Astrocyte of the cerebellum (primary cell): ENCODE data around the gene MGAT2.

Source experiments
- DNase-seq: peaks from one replicate; pipeline ENCODE4 v3.0.0-alpha.2; 2011; ENCODE audit warnings: low read depth
- H3K4me3 ChIP-seq: 2 replicates; pipeline ENCODE4 v1.5.1; 2011; ENCODE audit warnings: mild to moderate bottlenecking, low read depth, low read length, moderate library complexity
- in situ Hi-C: cut with HindIII; loops from 2 replicates; pipeline ENCODE4 v1.10.0; 2017; ENCODE audit warnings: low sequenced_read_pairs
- TF ChIP-seq, protein P1 (sequence below): IDR thresholded peaks from 2 replicates; pipeline ENCODE4 v1.5.1; 2012; ENCODE audit warnings: low read length, low read depth, moderate library complexity, mild to moderate bottlenecking; ENCODE audit errors: missing control alignments

MGAT2 gene

DNA sequence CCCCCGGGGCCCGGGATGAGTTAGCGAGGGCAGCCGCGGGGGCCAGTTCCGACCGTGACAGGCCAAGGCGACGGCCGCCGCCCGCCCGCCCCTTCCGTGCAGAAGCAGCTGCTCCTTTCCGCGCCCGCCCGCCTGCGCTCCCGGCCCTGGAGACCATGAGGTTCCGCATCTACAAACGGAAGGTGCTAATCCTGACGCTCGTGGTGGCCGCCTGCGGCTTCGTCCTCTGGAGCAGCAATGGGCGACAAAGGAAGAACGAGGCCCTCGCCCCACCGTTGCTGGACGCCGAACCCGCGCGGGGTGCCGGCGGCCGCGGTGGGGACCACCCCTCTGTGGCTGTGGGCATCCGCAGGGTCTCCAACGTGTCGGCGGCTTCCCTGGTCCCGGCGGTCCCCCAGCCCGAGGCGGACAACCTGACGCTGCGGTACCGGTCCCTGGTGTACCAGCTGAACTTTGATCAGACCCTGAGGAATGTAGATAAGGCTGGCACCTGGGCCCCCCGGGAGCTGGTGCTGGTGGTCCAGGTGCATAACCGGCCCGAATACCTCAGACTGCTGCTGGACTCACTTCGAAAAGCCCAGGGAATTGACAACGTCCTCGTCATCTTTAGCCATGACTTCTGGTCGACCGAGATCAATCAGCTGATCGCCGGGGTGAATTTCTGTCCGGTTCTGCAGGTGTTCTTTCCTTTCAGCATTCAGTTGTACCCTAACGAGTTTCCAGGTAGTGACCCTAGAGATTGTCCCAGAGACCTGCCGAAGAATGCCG lies 699 bp downstream of the MGAT2 start:
- in situ Hi-C loops = no loop called here
- peak; percentile 24 for DNase-seq
- peak overlapping the region; percentile 80 for H3K4me3 ChIP-seq

DNA sequence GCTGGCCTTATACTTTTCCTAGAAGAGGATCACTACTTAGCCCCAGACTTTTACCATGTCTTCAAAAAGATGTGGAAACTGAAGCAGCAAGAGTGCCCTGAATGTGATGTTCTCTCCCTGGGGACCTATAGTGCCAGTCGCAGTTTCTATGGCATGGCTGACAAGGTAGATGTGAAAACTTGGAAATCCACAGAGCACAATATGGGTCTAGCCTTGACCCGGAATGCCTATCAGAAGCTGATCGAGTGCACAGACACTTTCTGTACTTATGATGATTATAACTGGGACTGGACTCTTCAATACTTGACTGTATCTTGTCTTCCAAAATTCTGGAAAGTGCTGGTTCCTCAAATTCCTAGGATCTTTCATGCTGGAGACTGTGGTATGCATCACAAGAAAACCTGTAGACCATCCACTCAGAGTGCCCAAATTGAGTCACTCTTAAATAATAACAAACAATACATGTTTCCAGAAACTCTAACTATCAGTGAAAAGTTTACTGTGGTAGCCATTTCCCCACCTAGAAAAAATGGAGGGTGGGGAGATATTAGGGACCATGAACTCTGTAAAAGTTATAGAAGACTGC lies 1.5 kb downstream of the MGAT2 start:
- peak overlapping the region; percentile 80 for H3K4me3 ChIP-seq
- no peak for DNase-seq
- in situ Hi-C loops = no loop called here
- TF ChIP-seq, protein P1, sequence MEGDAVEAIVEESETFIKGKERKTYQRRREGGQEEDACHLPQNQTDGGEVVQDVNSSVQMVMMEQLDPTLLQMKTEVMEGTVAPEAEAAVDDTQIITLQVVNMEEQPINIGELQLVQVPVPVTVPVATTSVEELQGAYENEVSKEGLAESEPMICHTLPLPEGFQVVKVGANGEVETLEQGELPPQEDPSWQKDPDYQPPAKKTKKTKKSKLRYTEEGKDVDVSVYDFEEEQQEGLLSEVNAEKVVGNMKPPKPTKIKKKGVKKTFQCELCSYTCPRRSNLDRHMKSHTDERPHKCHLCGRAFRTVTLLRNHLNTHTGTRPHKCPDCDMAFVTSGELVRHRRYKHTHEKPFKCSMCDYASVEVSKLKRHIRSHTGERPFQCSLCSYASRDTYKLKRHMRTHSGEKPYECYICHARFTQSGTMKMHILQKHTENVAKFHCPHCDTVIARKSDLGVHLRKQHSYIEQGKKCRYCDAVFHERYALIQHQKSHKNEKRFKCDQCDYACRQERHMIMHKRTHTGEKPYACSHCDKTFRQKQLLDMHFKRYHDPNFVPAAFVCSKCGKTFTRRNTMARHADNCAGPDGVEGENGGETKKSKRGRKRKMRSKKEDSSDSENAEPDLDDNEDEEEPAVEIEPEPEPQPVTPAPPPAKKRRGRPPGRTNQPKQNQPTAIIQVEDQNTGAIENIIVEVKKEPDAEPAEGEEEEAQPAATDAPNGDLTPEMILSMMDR = no peak

More for the DNA sequence above, 699 bp downstream of the MGAT2 start:
- TF ChIP-seq, protein P1 = no peak

DNA sequence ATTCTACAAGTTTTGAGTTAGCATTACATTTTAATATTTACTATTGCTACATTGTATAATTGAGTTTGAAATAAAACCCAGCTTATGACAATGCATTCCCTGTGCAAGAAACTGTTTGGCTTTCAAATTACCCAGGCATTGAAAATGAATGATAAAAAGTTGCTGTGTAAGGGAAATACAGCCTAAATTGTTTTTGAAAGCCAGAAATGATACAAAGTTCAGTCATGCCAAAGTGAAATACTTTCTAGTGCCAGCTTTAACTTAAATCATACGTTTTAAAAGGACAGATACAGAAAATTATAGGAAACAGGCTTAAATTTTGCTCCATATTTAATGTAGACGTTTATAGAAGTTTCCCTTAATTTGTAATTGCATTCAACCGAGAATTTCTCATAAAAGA lies 2.8 kb downstream of the MGAT2 start:
- TF ChIP-seq, protein P1 = no peak
- H3K4me3 ChIP-seq = no peak overlapping the region
- no peak for DNase-seq
- in situ Hi-C loops = no loop called here

DNA sequence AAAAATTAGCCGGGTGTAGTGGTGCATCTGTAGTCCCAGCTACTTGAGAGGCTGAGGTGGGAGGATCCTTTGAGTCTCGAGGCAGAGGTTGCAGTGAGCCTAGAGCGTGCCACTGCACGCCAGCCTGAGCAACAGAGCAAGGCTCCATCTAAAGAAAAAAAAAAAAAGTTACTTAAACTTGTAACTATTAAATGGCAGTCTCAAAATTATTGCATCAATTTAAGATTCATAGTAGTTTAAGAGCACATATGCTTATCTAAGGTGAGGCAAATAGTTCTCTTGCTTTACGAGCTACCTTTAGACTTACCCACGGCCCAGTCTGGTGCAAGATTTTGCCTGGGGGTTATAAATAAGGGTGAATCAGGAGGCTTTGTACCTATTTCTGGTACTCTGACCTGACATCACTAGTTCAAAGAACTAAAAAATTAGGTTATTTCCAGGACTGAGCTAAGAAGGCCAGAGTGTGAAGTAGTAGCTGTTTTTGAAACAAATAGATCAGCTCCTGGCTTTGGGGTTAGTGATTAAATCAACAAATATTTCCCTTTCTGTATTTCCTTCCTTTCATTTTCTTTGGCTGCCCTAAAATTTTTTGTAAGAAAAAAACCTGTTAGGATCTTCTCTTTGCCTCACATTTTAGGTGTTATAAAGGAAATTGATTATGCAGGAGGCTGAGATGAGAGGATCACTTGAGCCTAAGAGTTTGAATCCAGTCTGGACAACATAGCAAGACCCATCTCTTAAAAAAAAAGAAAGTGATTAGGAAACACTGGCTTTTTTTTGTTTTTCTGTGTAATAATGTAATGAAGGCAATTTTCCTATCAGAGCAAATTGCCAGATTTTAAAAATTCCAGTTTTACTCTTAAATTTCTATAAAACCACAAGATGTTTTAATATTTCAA lies 3.6 kb downstream of the MGAT2 start:
- H3K4me3 ChIP-seq = no peak overlapping the region
- TF ChIP-seq, protein P1 = no peak
- no peak for DNase-seq
- in situ Hi-C loops = no loop called here

DNA sequence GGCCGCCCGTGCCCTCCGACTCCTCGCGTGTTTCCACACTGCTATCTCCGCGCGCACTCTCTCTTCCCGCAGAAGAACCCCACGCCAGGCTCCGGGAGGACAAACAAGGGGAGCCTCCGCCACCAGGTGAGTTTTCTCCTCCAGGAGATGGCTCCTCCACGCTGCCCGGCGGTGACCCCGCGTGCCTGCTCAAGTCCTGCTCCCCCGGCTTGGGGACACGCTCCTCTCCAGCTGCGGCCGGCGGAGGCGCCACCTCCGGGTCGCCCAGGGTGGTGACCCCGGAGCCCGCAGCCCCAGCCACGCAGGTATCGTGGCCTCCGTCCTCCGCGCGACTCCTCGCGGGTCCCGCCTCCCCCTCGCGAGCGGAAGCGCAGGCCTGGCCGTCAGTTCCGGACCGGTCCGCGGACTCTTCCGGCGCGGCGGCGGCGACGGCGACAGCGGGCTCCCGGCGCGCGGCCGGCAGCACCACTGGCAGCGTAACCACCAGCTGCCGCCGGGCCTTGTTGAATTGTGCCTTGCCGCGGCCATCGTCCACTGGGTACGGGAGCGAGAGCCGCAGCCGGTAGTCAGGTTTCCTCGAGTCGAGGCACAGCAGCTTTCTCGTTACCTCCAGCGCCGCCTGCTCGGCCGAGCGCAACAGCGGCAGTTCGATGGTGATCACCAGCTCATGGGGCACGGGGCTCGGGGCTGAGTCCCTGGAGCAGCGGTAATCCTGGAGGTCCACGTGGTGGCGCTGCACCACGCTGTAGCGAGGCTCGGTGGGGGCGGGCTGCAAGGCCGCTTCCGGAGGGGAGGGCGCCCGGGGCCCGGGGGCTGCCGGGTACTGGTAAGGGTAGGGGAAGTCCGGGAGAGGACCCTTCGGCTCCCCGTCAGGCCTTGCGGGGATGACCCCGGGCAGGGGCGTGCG lies 13.3 kb downstream of the MGAT2 start:
- in situ Hi-C loops = no loop called here
- DNase-seq = peak; percentile 90
- peak overlapping the region; percentile 98 for H3K4me3 ChIP-seq
- TF ChIP-seq, protein P1 = peak; percentile 76
